Neural cell (in vitro differentiated cells): ENCODE results near the gene HCAR1. TPM values are rescaled to one million over a fixed set of nuclear protein-coding genes. Genes with fewer than 3 reads are reported as not detected.

Source experiments
- H2AFZ ChIP-seq: fragments of 200-600, 300-800 bp; sonication (generic), shearing (Covaris generic); 2 replicates; pipeline ENCODE4 v1.6.0; 2014; ENCODE audit warnings: low read depth, mild to moderate bottlenecking, antibody characterized with exemption, low read length, moderate library complexity
- H3F3A ChIP-seq: fragments of 200-600 bp; shearing (Covaris generic); 2 replicates; pipeline ENCODE4 v1.6.1; 2016; ENCODE audit warnings: mild to moderate bottlenecking, moderate library complexity, mixed read lengths, antibody characterized with exemption, low read length; ENCODE audit not compliant: insufficient read depth, poor library complexity, severe bottlenecking
- H3K27ac ChIP-seq: fragments of 200-600, 300-800 bp; sonication (generic), shearing (Covaris generic); 2 replicates; pipeline ENCODE4 v1.5.1; 2014; ENCODE audit warnings: mild to moderate bottlenecking, low read length, moderate library complexity
- H3K27me3 ChIP-seq: fragments of 300-800, 200-600 bp; sonication (generic), shearing (Covaris generic); 2 replicates; pipeline ENCODE4 v1.6.0; 2014; ENCODE audit warnings: mild to moderate bottlenecking, low read depth, low read length, moderate library complexity; ENCODE audit not compliant: insufficient read depth
- H3K36me3 ChIP-seq: fragments of 300-800, 200-600 bp; sonication (generic), shearing (Covaris generic); 2 replicates; pipeline ENCODE4 v1.5.1; 2014; ENCODE audit warnings: mild to moderate bottlenecking, antibody characterized with exemption, low read length, moderate library complexity; ENCODE audit not compliant: insufficient read depth
- H3K4me2 ChIP-seq: fragments of 300-800, 200-600 bp; sonication (generic), shearing (Covaris generic); 2 replicates; pipeline ENCODE4 v1.6.0; 2014; ENCODE audit warnings: mild to moderate bottlenecking, low read length
- H3K4me3 ChIP-seq: fragments of 300-800, 200-600 bp; sonication (generic), shearing (Covaris generic); 2 replicates; pipeline ENCODE4 v1.5.1; 2014; ENCODE audit warnings: mild to moderate bottlenecking, low read length, moderate library complexity
- H3K79me2 ChIP-seq: fragments of 200-600 bp; shearing (Covaris generic); replicated peaks from 2 replicates; pipeline ENCODE4 v1.6.0; 2014; ENCODE audit warnings: mild to moderate bottlenecking, low read length, moderate library complexity; ENCODE audit not compliant: insufficient read depth
- H3K9ac ChIP-seq: fragments of 300-800, 200-600 bp; sonication (generic), shearing (Covaris generic); 2 replicates; pipeline ENCODE4 v1.6.1; 2016; ENCODE audit warnings: mild to moderate bottlenecking, low read length, mixed read lengths
- H3K9me2 ChIP-seq: fragments of 200-600 bp; shearing (Covaris generic); 2 replicates; pipeline ENCODE4 v1.6.1; 2016; ENCODE audit warnings: mild to moderate bottlenecking, low read length, mixed read lengths; ENCODE audit not compliant: insufficient read depth
- H3K9me3 ChIP-seq: fragments of 200-600, 300-800 bp; sonication (generic), shearing (Covaris generic); 2 replicates; pipeline ENCODE4 v1.6.1; 2016; ENCODE audit warnings: mild to moderate bottlenecking, mixed run types, low read length, moderate library complexity, mixed read lengths
- H4K20me1 ChIP-seq: fragments of 200-600 bp; shearing (Covaris generic); 2 replicates; pipeline ENCODE4 v1.6.1; 2016; ENCODE audit warnings: mild to moderate bottlenecking, mixed run types; ENCODE audit not compliant: insufficient read depth
- EP300 ChIP-seq: fragments of 450-650 bp; conservative IDR thresholded peaks from 2 replicates; pipeline ENCODE4 v1.6.1; 2014; ENCODE audit warnings: antibody characterized with exemption, mild to moderate bottlenecking, moderate library complexity; ENCODE audit not compliant: poor library complexity, severe bottlenecking
- EZH2 ChIP-seq: fragments of 200-600, 300-800 bp; shearing (Covaris generic), sonication (generic); IDR thresholded peaks from 2 replicates; pipeline ENCODE4 v1.6.1; 2014; ENCODE audit warnings: antibody characterized with exemption, low read length, borderline replicate concordance, mild to moderate bottlenecking; ENCODE audit not compliant: insufficient read depth, poor library complexity, severe bottlenecking
- MXI1 ChIP-seq: fragments of 450-650 bp; conservative IDR thresholded peaks from 2 replicates; pipeline ENCODE4 v1.6.1; 2014; ENCODE audit warnings: antibody characterized with exemption, mild to moderate bottlenecking; ENCODE audit not compliant: poor library complexity, severe bottlenecking
- POLR2AphosphoS5 ChIP-seq: IDR thresholded peaks from 2 replicates; pipeline ENCODE4 v1.6.1; 2012
- RAD21 ChIP-seq: fragments of 450-650 bp; conservative IDR thresholded peaks from 2 replicates; pipeline ENCODE4 v1.6.1; 2014; ENCODE audit warnings: antibody characterized with exemption, mild to moderate bottlenecking, moderate library complexity
- SMC3 ChIP-seq: fragments of 450-650 bp; conservative IDR thresholded peaks from 2 replicates; pipeline ENCODE4 v1.6.1; 2014; ENCODE audit warnings: antibody characterized with exemption, mild to moderate bottlenecking, moderate library complexity; ENCODE audit not compliant: poor library complexity
- TAF1 ChIP-seq: IDR thresholded peaks from 2 replicates; pipeline ENCODE4 v1.6.1; 2012; ENCODE audit warnings: low read depth
- polyA plus RNA-seq: library from polyadenylated mRNA; depleted of rRNA; stranded (reverse); fragments of >200 nt; gene quantifications from 2 replicates; pipeline ENCODE4 v1.2.3, GENCODE V29; 2014
- TF ChIP-seq, protein P1 (sequence below): IDR thresholded peaks from 2 replicates; pipeline ENCODE4 v1.6.1; 2012; ENCODE audit warnings: borderline replicate concordance
- TF ChIP-seq, protein P2 (sequence below): fragments of 450-650 bp; IDR thresholded peaks from 2 replicates; pipeline ENCODE4 v1.5.1; 2014; ENCODE audit warnings: antibody characterized with exemption, mild to moderate bottlenecking, moderate library complexity; ENCODE audit not compliant: poor library complexity, severe bottlenecking

HCAR1 gene
- polyA plus RNA-seq, 1 donor from 2014 or later = not detected

DNA sequence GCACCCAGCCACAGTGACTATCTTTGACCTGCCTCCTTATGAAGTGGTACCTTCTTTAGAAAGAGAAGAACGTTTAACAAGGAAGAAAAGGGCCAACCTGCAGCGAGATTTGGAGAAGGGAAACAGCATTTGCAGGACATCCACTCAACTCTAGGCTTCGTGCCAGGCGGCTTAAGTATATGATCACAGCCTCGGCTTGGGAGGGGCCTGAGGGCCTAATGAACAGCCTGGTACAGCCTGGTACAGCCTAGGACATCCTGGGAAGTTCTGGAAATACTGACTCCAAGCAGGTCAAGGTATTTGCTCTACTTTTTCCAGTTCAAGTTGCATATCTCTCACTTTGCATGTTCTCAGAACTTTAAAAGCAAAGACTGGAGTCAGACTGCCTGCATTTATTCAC is 43.6 kb downstream of the HCAR1 start:
- H4K20me1 ChIP-seq = no peaks in the 10 kb centered on the region
- no peaks in the 10 kb centered on the region for H3K36me3 ChIP-seq
- no peak overlapping the region for H3K9ac ChIP-seq
- H3K4me2 ChIP-seq = no peak overlapping the region
- H3K79me2 ChIP-seq = no peaks in the 10 kb centered on the region
- no peak overlapping the region for H3K27ac ChIP-seq
- H3K9me2 ChIP-seq = no peaks in the 10 kb centered on the region
- TF ChIP-seq SMC3 (no peak), POLR2AphosphoS5 (no peak)
- TF ChIP-seq, protein P1, sequence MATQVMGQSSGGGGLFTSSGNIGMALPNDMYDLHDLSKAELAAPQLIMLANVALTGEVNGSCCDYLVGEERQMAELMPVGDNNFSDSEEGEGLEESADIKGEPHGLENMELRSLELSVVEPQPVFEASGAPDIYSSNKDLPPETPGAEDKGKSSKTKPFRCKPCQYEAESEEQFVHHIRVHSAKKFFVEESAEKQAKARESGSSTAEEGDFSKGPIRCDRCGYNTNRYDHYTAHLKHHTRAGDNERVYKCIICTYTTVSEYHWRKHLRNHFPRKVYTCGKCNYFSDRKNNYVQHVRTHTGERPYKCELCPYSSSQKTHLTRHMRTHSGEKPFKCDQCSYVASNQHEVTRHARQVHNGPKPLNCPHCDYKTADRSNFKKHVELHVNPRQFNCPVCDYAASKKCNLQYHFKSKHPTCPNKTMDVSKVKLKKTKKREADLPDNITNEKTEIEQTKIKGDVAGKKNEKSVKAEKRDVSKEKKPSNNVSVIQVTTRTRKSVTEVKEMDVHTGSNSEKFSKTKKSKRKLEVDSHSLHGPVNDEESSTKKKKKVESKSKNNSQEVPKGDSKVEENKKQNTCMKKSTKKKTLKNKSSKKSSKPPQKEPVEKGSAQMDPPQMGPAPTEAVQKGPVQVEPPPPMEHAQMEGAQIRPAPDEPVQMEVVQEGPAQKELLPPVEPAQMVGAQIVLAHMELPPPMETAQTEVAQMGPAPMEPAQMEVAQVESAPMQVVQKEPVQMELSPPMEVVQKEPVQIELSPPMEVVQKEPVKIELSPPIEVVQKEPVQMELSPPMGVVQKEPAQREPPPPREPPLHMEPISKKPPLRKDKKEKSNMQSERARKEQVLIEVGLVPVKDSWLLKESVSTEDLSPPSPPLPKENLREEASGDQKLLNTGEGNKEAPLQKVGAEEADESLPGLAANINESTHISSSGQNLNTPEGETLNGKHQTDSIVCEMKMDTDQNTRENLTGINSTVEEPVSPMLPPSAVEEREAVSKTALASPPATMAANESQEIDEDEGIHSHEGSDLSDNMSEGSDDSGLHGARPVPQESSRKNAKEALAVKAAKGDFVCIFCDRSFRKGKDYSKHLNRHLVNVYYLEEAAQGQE = no peak
- no peak overlapping the region for H2AFZ ChIP-seq
- no peaks in the 10 kb centered on the region for H3K27me3 ChIP-seq
- H3K4me3 ChIP-seq = no peak overlapping the region
- H3F3A ChIP-seq = no peaks in the 10 kb centered on the region
- no peaks in the 10 kb centered on the region for H3K9me3 ChIP-seq

DNA sequence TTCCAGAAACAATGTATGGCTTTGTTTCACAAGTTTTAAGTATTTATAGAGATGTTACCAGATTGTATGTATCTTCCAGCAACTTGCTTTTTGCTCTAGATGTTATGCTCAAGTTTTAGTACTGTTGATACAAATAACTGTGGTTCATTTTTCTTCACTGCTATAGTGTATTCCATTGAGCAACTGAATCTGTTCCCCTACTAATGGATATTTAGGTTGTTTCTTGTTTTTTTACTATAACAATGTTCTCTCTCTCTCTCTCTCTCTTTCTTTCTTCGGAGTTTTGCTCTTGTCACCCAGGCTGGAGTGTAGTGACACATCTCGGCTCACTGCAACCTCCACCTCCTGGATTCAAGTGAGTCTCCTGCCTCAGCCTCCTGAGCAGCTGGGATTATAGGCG is 44.1 kb downstream of the HCAR1 start:
- H3K9ac ChIP-seq = no peak overlapping the region
- H3K36me3 ChIP-seq = no peaks in the 10 kb centered on the region
- no peaks in the 10 kb centered on the region for H3K27me3 ChIP-seq
- no peak overlapping the region for H3K4me2 ChIP-seq
- TF ChIP-seq EP300 (no peak), RAD21 (no peak), SMC3 (no peak), EZH2 (no peak), TAF1 (no peak)
- TF ChIP-seq, protein P2, sequence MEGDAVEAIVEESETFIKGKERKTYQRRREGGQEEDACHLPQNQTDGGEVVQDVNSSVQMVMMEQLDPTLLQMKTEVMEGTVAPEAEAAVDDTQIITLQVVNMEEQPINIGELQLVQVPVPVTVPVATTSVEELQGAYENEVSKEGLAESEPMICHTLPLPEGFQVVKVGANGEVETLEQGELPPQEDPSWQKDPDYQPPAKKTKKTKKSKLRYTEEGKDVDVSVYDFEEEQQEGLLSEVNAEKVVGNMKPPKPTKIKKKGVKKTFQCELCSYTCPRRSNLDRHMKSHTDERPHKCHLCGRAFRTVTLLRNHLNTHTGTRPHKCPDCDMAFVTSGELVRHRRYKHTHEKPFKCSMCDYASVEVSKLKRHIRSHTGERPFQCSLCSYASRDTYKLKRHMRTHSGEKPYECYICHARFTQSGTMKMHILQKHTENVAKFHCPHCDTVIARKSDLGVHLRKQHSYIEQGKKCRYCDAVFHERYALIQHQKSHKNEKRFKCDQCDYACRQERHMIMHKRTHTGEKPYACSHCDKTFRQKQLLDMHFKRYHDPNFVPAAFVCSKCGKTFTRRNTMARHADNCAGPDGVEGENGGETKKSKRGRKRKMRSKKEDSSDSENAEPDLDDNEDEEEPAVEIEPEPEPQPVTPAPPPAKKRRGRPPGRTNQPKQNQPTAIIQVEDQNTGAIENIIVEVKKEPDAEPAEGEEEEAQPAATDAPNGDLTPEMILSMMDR = no peak
- H3K27ac ChIP-seq = no peak overlapping the region
- no peaks in the 10 kb centered on the region for H3K79me2 ChIP-seq
- H4K20me1 ChIP-seq = no peaks in the 10 kb centered on the region
- no peaks in the 10 kb centered on the region for H3F3A ChIP-seq
- no peak overlapping the region for H2AFZ ChIP-seq
- no peak overlapping the region for H3K4me3 ChIP-seq
- no peaks in the 10 kb centered on the region for H3K9me3 ChIP-seq
- no peaks in the 10 kb centered on the region for H3K9me2 ChIP-seq

DNA sequence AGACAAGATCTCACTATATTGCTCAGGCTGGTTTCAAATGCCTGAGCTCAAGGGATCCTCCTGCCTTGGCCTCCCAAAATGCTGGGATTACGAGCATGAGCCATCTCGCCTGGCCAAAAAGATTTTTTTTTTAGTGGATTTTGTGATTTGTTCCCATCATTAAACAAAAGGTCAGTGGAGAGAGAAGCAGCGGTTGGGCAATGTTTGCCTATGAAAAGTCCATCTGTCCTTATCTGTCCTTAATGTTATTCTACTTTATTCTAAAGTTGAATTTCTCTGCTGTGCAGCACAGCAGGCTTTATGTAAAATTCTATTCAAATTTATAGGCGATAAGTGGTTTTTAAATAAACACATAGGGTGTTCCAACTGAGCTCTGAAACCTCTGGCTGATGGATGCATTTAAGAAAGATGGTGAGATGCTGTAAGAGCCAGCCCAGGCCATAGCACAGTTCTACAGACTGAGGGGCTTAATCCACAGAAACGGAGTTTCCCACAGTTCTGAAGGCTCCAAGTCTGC is 46.3 kb downstream of the HCAR1 start:
- Histone ChIP-seq H3K4me3 (no peak overlapping the region), H3K4me2 (no peak overlapping the region), H4K20me1 (no peaks in the 10 kb centered on the region), H3K79me2 (no peaks in the 10 kb centered on the region), H3K9me2 (no peaks in the 10 kb centered on the region), H3K27ac (no peak overlapping the region), H3K9ac (no peak overlapping the region), H3K9me3 (no peaks in the 10 kb centered on the region), H2AFZ (no peak overlapping the region), H3K27me3 (no peaks in the 10 kb centered on the region), H3F3A (no peaks in the 10 kb centered on the region), H3K36me3 (no peaks in the 10 kb centered on the region)
- TF ChIP-seq TAF1 = no peak
- TF ChIP-seq, protein P2 = no peak
- no peak for TF ChIP-seq SMC3
- TF ChIP-seq RAD21 = no peak
- no peak for TF ChIP-seq EP300
- TF ChIP-seq, protein P1 = no peak
- TF ChIP-seq MXI1 = no peak
- no peak for TF ChIP-seq EZH2
- TF ChIP-seq POLR2AphosphoS5 = no peak
